C1 segment of cervical spinal cord (tissue), 14 donors: ENCODE data around the gene AQP5.

Experiments
- DNase-seq, 14 donors: peaks; one replicate each; lab custom pipeline; 2025; lab: John Stamatoyannopoulos, UW

Gene AQP5

DNA sequence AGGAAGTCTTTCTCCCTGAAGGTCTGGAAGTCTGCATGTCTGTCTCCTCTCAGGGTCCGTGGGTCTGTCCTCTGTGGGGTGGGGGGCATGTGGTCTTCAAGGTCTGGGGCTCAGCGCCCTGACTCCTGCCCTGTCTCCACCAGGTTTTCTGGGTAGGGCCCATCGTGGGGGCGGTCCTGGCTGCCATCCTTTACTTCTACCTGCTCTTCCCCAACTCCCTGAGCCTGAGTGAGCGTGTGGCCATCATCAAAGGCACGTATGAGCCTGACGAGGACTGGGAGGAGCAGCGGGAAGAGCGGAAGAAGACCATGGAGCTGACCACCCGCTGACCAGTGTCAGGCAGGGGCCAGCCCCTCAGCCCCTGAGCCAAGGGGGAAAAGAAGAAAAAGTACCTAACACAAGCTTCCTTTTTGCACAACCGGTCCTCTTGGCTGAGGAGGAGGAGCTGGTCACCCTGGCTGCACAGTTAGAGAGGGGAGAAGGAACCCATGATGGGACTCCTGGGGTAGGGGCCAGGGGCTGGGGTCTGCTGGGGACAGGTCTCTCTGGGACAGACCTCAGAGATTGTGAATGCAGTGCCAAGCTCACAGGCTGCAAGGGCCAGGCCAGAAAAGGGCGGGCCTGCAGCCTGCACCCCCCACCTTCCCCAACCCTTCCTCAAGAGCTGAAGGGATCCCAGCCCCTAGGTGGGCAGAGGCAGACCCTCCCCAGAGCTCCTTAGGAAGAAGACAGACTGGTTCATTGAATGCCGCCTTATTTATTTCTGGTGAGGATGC is 3.4 kb downstream of the AQP5 start:
- no peak for DNase-seq

DNA sequence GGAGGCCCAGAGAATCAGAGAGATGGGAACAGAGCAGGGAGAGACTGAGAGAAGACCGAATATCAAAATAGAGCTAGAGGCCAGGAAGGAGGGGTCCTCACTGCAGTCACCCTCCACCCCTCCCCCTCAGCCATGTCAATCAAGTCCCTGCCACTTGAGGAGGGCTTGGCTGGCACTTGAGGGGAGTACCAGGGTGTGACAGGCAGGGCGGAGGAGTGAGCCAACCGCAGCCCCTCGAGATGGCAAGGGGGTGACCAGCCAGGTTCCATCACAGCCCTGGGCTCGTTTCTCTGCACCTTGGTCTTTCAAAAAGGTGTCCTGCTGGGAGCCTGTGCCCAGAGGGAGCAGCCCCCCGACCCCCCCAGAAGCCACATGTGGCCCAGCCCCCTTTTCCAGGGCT is 4.2 kb downstream of the AQP5 start:
- DNase-seq, result no peak

DNA sequence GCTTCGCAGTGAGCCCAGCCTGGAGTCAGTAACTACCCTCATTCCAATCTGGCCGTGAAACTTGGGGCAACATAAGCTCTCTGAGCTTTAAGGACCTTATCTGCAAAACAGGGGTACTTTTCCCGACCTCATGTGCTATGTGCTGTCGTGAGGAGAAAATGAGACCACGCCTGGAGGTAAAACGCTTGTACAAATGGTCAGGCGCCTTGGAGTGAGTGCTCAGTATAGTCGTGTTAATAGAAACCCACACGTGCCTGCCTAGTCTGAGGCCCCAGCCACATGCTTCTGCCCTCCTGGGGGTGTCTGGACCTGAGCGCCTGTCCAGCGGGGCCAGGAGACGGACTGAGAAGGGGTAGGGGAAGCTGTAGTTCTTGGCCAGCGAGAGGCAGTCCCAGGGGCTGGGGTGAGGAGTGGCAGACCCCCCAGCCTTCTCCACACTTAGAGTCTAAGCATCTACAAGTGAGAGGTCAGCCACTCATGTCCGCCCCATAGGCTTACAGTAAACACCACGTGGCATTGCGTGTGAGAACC is 4.9 kb downstream of the AQP5 start:
- DNase-seq, result no peak

DNA sequence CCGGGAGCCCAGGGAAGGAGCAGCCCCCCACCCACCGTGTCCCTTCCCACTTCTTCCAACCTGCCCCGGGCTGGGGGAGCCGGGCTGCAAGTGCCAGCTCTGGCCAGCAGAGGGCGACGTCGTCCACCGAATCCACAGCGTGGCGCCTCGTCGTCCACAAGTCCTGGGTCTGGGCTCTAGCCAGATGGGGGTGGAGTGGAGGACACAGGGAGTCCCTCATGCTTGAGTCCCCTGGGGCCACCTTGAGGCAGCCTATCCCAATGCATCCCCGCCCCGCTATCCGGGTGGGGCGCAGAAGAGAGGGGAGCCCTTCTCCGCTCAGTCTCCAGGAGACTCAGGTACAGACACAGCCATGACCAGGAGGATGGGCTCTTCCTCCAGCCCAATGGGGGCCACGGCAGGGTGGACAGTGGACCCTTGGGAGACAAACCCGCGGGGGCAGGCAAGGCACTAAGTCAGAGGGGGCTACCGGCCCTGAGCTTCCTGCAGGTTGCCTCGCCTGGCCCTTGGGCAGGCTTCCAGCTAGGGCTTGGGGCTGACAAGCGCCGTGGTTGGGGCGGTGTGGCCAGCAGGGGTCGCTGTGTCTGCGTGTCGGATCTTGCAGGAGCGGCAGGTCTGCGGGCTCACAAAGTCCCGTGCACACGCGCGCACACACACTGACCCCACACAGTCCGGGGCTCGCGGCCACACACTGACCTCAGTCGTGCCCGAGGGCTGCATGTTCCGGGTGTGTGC is 5.5 kb downstream of the AQP5 start:
- DNase-seq, result peak; percentile 25 to 96 (median 85)

GRCh38 chr12:49967777-49968250 is 6.1 kb downstream of the AQP5 start:
- no peak for DNase-seq

- peak in 1 of 14 donors; percentile 45 for DNase-seq
Observed at GRCh38 chr12:49968471-49968870, 6.8 kb downstream of the AQP5 start.

- DNase-seq, result peak in 11 of 14 donors; percentile 33 to 86 (median 61)
Observed at GRCh38 chr12:49969027-49969426, 7.4 kb downstream of the AQP5 start.

DNA sequence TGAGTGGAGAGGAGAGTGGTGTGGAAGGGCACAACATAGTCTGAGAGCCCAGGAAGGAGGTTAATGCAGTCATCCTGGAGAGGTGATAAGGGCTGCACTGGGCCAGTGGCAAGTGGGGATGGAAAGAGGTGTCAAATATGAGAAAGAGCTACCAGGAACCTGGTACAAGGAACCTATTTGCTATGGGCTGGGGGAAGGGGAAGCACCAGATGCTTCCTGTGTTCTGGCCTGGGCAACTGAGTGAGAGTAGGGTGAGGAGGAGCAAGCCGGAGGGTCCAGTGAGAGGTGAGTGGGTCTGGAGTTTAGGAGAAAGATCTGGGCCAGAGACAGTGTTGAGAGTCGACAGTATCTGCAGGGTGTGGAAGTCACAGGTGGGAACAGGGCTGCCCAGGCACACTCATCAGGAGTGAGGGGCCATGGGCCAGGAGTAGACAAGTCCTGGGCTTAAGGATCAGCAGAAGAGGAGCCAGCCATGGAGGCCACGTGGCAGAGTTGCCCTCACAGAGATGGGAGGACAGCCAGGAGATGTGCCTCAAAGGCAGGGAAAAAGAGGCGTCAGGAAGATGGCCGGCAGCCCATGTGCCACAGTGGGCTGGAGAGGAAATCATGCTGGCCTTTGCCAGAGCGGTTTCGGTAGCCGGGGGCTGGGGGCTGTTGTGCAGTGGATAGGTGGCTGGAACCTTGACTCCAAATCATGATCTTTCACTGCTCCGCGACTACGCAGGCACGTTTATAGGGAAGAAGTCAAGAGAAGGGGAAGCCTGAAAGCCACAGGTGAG is 8.2 kb downstream of the AQP5 start:
- peak in 3 of 14 donors; percentile 21 to 36 (median 34) for DNase-seq

- no peak for DNase-seq
Observed at GRCh38 chr12:49970658-49971057, 9.0 kb downstream of the AQP5 start.

- DNase-seq, result no peak
Observed at GRCh38 chr12:49971141-49971540, 9.5 kb downstream of the AQP5 start.

DNA sequence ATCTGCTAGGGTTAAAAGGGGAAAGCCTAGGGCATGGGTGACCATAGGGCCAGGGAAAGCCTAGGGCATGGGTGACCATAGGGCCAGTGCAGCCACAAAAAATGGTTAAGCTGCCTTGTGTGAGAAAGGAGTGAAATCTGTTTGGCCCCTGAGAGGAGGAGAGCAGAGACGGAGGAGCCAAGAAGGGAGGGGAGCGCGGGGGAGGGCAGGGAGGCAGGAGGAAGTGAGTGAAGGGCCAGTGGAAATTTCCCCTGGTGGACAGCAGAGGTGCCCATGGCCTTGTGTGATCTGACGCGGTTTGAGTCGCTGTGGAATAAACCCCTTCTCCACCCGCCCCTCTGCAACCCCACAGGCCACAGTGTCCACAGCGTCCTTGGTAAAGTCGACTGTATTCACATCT is 10.5 kb downstream of the AQP5 start:
- peak in 1 of 14 donors; percentile 23 for DNase-seq

DNA sequence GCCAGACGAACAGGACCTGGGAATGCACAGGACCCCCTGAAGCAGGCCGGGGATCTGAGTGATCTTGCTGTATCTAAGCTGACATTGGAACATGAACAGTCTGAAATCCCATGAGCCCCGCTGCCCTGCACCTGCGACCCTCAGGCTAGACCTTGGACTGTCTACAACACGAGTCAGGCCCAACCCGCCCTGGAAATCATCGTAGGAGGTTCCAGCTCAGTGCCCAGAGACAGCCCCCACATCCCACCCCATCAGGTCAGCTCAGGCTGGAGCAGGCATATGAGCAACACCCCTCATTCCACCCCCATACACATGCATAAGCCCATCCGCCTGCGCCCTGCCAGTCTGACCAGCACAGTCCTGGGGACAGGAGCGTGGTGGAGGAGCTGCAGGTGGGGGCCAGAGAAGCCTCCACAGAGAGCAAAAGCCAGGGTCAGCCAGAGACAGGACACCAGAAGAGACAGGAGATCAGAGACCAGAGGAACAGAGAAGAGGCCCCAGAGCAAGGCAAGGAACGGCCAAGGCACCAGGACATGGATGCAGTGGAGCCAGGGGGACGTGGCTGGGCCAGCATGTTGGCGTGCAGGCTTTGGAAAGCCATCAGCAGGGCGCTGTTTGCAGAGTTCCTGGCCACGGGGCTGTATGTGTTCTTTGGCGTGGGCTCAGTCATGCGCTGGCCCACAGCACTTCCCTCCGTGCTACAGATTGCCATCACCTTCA is 11.1 kb downstream of the AQP5 start, which contains the start of gene AQP6:
AQP6 (plus strand) TSS at position 307 of the 720 bp plus-strand sequence; CDS start at position 534, 227 bp downstream.
- DNase-seq, result no peak

GRCh38 chr12:49973361-49973830 is 11.7 kb downstream of the AQP5 start:
- DNase-seq, result no peak

DNA sequence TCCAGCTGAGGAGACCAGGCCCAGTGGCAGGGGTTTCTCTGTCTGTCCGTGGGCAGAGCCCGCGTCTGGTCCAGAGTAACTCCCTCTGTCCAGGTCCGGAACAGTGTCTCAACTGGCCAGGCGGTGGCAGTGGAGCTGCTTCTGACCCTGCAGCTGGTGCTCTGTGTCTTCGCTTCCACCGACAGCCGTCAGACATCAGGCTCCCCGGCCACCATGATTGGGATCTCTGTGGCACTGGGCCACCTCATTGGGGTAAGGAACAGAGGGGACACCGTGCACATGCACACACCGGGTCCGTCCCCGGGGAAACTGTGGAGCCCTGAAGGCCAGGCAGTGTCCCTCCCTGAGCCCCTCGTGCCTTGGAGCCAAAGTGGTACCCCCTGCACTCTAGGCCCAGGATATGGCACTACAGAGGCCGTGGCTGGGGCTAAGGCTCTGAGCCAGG is 12.6 kb downstream of the AQP5 start:
- DNase-seq, result peak in 12 of 14 donors; percentile 7 to 78 (median 58)

- DNase-seq, result peak in 8 of 14 donors; percentile 44 to 78 (median 60)
Observed at GRCh38 chr12:49974677-49975317, 13.1 kb downstream of the AQP5 start.

GRCh38 chr12:49975318-49975761 is 13.7 kb downstream of the AQP5 start:
- DNase-seq, result no peak

DNA sequence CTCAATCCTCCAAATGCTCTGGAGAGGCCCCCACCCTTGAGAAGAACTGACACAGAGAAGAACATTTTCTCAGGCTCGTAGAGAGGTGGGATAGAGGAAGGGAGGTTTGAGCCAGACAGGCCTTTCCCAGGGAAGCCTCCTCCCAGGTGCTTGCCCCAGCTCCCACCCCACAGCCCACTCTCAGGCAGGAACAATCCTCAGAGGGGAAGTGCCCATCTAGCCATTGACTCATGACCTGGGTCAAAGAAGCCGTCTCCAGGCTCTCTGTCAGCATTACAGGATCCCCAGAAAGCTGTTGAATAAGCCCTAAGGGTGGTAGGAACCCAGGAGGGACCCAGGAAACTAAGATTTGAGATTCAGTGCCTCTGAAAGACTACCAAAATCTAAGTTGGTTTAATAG is 14.9 kb downstream of the AQP5 start:
- no peak for DNase-seq

GRCh38 chr12:49978125-49978524 is 16.5 kb downstream of the AQP5 start:
- DNase-seq, result no peak

GRCh38 chr12:49979016-49979586 is 17.4 kb downstream of the AQP5 start:
- DNase-seq, result peak in 6 of 14 donors; percentile 35 to 74 (median 64)

DNA sequence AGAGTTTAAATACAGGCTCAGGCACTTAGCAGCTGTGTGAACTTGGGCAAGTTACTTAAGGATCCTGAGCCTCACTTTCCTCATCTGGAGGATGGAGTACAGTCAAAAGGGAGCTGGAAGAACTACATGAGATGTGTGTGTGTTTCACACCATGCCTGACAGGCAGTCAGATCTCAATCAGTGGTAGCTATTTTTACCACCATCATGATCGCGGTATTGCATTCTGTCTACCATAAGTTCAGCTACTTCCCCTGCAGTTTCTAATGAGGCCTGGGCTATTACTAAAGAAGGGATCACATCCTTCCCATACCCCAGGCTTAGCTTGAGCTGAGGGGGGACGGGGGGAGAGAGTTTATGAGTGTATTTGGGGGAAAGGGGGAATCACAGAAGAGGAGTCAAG is 18.1 kb downstream of the AQP5 start:
- no peak for DNase-seq
